Measurements from ENCODE around the gene TMC6.
A peak's percentile ranks its signal among the peaks of the same experiment; 100 is the strongest.
"Not testable (repeated sequence)": the region's sequence is repeated elsewhere in the genome, so short reads cannot be mapped to it uniquely, and the experiment has no call there.

TMC6 gene

GRCh38 chr17:78151514-78152008, 23.0 kb upstream of the TMC6 start:
- DNase-seq, result no peak

- DNase-seq, result no peak
These were observed 19.9 kb upstream of the TMC6 start for GRCh38 chr17:78148286-78149016.

GRCh38 chr17:78147315-78147998, 18.9 kb upstream of the TMC6 start:
- DNase-seq, result no peak

GRCh38 chr17:78146881-78147280, 18.3 kb upstream of the TMC6 start:
- no peak for DNase-seq

GRCh38 chr17:78146471-78146869, 17.9 kb upstream of the TMC6 start:
- DNase-seq, result no peak

- no peak for DNase-seq
These were observed 16.4 kb upstream of the TMC6 start for GRCh38 chr17:78144736-78145641.

GRCh38 chr17:78144147-78144719, 15.7 kb upstream of the TMC6 start:
- DNase-seq, result peak; percentile 83

GRCh38 chr17:78143214-78144146, 14.9 kb upstream of the TMC6 start:
- DNase-seq, result no peak

- no peak for DNase-seq
These were observed 13.7 kb upstream of the TMC6 start for GRCh38 chr17:78142119-78142861.

GRCh38 chr17:78141437-78142118, 13.0 kb upstream of the TMC6 start:
- DNase-seq, result no peak

- DNase-seq, result peak; percentile 90
These were observed 11.9 kb upstream of the TMC6 start for GRCh38 chr17:78140169-78141051.

- not testable (repeated sequence) for DNase-seq
These were observed 11.3 kb upstream of the TMC6 start for GRCh38 chr17:78139861-78140168.

GRCh38 chr17:78138204-78139060, 9.9 kb upstream of the TMC6 start:
- no peak for DNase-seq

GRCh38 chr17:78137392-78138203, 9.0 kb upstream of the TMC6 start:
- no peak for DNase-seq

GRCh38 chr17:78135858-78136500, 7.4 kb upstream of the TMC6 start:
- no peak for DNase-seq

GRCh38 chr17:78134899-78135385, 6.4 kb upstream of the TMC6 start:
- no peak for DNase-seq
